Measurements from ENCODE around the gene GYPC.

GYPC gene

GRCh38 chr2:126717928-126718327, 62.0 kb downstream of the GYPC start:
- no peak for DNase-seq (ENCODE audit: low read depth in 2 of 2)
- TF ChIP-seq, protein P1, sequence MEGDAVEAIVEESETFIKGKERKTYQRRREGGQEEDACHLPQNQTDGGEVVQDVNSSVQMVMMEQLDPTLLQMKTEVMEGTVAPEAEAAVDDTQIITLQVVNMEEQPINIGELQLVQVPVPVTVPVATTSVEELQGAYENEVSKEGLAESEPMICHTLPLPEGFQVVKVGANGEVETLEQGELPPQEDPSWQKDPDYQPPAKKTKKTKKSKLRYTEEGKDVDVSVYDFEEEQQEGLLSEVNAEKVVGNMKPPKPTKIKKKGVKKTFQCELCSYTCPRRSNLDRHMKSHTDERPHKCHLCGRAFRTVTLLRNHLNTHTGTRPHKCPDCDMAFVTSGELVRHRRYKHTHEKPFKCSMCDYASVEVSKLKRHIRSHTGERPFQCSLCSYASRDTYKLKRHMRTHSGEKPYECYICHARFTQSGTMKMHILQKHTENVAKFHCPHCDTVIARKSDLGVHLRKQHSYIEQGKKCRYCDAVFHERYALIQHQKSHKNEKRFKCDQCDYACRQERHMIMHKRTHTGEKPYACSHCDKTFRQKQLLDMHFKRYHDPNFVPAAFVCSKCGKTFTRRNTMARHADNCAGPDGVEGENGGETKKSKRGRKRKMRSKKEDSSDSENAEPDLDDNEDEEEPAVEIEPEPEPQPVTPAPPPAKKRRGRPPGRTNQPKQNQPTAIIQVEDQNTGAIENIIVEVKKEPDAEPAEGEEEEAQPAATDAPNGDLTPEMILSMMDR (IDR thresholded peaks at IDR 0.05; ENCODE audit: low read depth, low read length), result no peak
- no peak overlapping the region for H3K4me3 ChIP-seq (replicated peaks in 1 of 2; ENCODE audit: low read depth in 2 of 2, low read length in 2 of 2)

- H3K4me3 ChIP-seq (replicated peaks in 1 of 2; ENCODE audit: low read depth in 2 of 2, low read length in 2 of 2), result no peak overlapping the region
- TF ChIP-seq, protein P1 (IDR thresholded peaks at IDR 0.05; ENCODE audit: low read depth, low read length), result no peak
- no peak for DNase-seq (ENCODE audit: low read depth in 2 of 2)
Measured at GRCh38 chr2:126719191-126719832, 63.4 kb downstream of the GYPC start.

- TF ChIP-seq, protein P1 (IDR thresholded peaks at IDR 0.05; ENCODE audit: low read depth, low read length), result no peak
- DNase-seq (ENCODE audit: low read depth in 2 of 2), result peak in 1 of 2 donors; percentile 18
Measured at GRCh38 chr2:126719833-126720351, 63.9 kb downstream of the GYPC start.

GRCh38 chr2:126720638-126721037, 64.7 kb downstream of the GYPC start:
- no peak overlapping the region for H3K4me3 ChIP-seq (replicated peaks in 1 of 2; ENCODE audit: low read depth in 2 of 2, low read length in 2 of 2)
- no peak for DNase-seq (ENCODE audit: low read depth in 2 of 2)
- TF ChIP-seq, protein P1 (IDR thresholded peaks at IDR 0.05; ENCODE audit: low read depth, low read length), result no peak

More at GRCh38 chr2:126719833-126720351, 63.9 kb downstream of the GYPC start:
- H3K4me3 ChIP-seq (replicated peaks in 1 of 2; ENCODE audit: low read depth in 2 of 2, low read length in 2 of 2), result no peak overlapping the region

- TF ChIP-seq, protein P1 (IDR thresholded peaks at IDR 0.05; ENCODE audit: low read depth, low read length), result no peak
- H3K4me3 ChIP-seq (replicated peaks in 1 of 2; ENCODE audit: low read depth in 2 of 2, low read length in 2 of 2), result no peak overlapping the region
- no peak for DNase-seq (ENCODE audit: low read depth in 2 of 2)
Measured at GRCh38 chr2:126722081-126722480, 66.1 kb downstream of the GYPC start.

DNA sequence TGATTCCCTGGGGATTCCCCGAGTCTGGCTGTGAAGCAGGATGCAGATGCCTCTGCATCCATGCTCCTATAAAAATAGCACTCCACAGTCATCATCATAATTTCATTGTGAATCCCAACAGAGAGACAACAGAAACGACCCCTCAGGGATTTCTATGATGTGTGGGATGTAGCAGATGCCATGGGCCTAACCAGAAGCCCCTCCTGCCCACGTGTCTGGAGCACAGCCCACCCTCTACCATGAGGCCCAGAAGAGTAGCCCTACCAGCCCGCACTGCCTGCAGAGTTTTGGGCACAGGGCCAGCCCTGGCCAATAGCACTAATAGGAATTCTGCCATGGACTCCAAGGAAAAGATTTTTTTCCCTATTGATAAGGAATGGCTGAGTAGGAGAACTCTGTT, 66.6 kb downstream of the GYPC start:
- TF ChIP-seq, protein P1 (IDR thresholded peaks at IDR 0.05; ENCODE audit: low read depth, low read length), result no peak
- H3K4me3 ChIP-seq (replicated peaks in 1 of 2; ENCODE audit: low read depth in 2 of 2, low read length in 2 of 2), result no peak overlapping the region
- no peak for DNase-seq (ENCODE audit: low read depth in 2 of 2)
